ENCODE measurements around the gene MXRA8.
"Not testable (repeated sequence)": the region's sequence is repeated elsewhere in the genome, so short reads cannot be mapped to it uniquely, and the experiment has no call there.

The MXRA8 gene

DNA sequence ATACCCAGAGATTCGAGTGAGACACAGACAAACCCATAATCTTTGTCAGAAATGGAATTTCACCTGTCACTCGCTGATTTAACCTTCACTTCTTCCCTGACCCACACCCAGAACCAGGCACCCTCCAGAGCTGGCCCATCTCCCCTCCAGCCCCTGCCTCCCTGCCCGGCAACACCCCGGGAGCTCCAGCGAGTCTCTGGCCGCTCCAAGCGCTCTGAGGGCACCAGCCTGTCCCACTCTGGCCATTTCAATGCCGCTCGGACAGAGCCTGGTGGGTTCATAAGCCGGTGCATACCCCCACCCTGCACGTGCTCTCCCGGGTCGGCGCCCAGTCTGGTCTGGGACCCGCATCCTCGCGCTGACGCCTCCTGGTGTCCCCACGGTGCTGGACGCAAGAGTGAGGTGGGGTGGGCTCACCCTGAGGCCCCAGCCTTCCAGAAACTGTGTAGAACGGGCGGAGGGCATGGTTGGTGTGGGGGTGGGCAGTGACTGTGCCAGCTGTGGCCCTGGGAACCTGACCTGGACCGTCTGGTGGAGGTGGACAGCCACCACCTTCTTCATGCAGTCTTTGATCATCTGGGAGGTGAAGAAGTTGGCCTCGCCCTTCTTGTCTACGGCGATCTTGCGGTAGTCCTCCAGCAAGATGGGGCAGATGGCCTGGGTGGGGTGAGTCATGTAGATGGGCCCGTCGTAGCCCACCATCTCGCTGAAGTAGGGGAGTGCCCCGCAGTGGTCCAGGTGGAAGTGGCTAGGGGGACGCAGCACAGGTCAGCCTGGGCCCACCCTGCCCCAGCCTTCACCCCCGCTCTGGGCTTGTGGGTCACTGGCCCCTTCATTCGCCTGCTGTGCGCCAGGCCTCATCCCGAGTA, 39.3 kb downstream of the MXRA8 start:
- no peak for DNase-seq

DNA sequence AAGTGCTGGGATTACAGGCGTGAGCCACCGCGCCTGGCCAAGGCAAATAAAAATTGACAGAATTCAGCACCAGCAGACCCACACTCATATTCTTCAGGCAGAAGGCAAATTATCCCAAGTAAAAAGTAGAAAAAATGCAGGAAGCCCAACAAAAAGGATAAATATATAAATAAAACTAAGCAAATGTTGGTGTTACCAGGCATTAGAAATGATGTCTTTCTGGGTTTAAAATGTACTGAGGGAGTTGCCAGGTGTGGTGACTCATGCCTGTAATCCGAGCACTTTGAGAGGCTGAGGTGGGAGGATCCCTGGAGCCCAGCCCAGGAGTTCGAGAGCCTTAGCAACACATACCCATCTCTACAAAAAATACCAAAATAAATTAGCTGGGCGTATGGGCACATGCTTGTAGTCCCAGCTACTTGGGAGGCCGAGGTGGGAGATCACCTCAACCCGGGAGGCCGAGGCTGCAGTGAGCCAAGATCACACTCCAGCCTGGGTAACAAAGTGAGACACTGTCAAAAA, 40.2 kb downstream of the MXRA8 start:
- DNase-seq: no peak

- DNase-seq: no peak
These were observed 40.9 kb downstream of the MXRA8 start for GRCh38 chr1:1317420-1317819.

- not testable (repeated sequence) for DNase-seq
These were observed 42.2 kb downstream of the MXRA8 start for GRCh38 chr1:1316199-1316598.

DNA sequence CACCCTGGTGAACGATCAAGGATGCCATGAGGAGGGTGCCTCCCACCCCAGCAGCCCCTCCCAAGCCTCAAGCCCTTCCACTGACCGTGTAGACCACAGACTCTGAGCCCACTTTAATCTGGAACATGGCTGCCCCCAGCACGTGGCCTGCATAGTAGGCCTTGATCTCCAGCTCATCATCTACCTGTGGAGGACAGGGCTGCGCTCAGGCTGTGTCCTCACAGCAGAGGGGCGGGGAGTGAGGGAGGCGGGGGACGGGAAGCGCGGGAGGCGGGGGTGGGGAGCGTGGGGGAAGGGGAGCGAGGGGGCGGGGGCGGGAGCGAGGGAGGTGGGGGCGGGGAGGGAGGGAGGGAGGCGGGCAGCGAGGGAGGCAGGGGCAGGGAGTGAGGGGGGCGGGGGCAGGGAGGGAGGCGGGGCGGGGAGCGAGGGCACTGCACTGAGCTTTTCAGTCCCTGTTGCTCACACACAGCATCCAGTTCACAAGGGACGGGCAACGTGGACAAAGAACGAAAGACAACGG, 42.9 kb downstream of the MXRA8 start:
- DNase-seq: no peak

GRCh38 chr1:1314678-1315335, 43.5 kb downstream of the MXRA8 start:
- DNase-seq: no peak

GRCh38 chr1:1314237-1314586, 44.1 kb downstream of the MXRA8 start:
- no peak for DNase-seq

- no peak for DNase-seq
These were observed 44.7 kb downstream of the MXRA8 start for GRCh38 chr1:1313500-1314236.

DNA sequence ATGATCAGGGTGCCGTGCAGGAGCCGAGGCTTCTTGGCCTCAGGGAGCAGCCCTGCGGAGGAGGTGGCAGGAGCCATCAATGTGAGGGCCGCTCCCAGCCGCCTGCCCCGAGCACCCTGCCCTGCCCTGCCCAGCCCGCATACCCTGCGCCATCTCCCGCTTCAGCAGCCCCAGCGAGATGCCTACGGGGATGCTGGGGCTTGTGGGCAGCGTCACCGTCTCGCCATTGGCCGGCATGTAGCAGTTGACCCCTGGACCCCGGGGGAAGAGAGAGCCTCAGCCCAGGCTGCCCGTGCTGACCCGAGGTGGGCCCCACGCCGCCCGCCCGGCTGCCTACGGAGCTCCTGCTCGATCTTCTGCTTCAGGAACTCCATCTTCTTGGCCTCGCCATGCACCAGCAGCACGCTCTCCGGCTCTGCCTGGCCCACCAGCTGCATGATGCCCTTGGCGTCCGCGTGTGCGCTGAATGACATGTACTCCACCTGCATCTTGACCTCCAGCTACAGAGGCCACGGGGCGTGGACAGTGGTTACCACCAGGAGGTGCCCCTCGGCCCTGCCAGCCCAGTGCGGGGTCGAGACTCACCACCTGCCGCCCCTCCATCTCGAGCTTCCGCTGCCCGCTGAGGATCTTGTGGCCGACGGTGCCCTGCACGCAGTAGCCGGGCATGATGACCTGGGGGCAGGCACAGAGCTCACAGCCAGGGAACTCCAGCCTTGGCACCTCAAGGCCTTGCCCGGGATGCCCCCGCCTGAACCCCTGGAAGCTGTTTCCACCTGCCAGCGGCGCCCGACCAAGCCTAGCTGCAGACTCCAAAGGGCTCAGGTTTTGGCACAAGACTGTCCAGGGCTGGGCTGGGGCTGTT, 45.7 kb downstream of the MXRA8 start:
- no peak for DNase-seq

DNA sequence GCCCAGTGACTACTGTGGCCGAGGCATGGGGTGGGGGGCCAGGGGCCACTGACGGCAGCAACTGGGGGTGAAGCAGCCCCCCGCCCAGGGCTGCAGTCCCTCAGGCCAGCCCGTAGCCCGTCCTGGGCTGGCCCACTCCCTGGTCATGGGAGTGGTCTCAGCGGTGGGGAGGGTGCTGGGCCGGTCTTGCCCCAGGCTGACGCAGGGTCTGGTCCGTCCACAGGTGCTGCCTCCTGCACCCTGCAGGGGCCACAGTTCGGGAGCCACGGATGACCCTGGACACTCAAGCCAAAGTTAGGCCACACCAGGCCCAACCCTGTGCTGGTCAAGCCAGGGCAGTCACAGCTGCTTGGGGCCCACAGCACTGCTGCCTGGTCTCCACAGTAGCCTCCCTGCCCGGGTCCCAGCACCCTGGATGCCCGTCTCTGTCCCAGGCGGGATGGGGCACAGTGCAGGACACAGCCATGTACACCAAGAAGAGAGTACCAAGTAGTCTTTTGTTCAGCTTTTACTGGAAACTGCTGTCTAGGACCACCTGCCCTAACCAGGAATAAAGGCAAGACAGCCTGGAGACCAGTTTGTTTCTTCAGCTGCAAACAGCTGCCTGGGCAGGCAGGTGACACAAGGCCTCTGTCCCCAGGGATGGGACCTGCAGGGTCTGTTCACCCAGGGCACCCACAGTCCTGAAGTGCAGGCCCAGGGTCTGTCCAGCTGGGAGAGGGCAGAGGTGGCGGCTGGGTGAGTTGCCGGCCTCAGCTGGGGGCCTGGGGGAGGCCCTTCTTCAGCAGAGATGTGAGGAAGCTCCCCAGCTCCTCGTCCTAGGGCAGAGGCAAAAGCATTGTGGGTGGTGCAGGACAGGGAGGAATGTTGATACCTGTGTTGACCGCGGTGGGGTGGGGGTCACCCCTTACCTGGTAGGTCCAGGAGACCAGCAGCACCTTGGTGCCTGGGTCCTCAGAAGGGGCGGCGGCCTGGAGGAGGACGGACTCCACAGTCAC, 46.9 kb downstream of the MXRA8 start:
- no peak for DNase-seq

DNA sequence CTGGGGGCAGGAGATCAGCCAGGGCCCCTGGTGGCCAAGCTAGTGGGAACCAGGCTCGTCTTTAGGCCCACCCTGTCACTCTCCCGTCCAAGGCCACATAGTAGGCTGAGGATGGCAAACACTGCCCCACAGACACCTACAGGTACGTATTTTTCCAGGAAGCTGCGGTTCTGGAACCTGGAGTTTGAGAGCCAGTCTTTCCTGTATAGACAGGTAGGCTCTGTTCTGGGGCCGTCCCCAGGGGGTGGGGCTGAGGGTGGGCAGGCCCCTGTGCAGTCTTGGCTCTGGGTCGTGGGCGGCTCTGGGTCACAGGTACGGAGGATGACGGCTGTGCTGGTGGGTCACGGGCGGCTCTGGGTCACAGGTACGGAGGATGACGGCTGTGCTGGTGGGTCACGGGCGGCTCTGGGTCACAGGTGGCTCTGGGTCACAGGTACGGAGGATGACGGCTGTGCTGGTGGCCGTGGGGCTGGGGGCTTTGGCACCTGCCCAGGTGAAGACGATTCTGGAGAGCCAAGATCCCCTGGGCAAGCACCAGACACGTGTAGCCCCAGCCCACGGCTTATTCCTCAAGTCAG, 47.8 kb downstream of the MXRA8 start:
- DNase-seq: no peak

DNA sequence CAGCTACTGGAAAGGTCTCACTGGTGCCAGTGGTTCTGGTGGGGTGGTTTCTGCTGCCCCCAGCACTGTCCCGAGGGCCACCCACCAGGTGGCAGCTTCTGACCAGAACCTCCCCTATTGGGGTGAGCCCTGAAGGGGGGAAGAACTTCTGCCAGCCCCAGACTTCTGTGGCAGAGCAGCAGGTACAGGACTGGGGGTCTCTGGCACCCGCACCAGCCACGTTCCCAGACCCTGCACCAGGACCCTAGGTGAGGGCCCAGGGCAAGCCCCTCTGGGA, 48.3 kb downstream of the MXRA8 start:
- no peak for DNase-seq

GRCh38 chr1:1309251-1310108, 48.9 kb downstream of the MXRA8 start:
- no peak for DNase-seq

- no peak for DNase-seq
These were observed 49.6 kb downstream of the MXRA8 start for GRCh38 chr1:1308756-1309250.

DNA sequence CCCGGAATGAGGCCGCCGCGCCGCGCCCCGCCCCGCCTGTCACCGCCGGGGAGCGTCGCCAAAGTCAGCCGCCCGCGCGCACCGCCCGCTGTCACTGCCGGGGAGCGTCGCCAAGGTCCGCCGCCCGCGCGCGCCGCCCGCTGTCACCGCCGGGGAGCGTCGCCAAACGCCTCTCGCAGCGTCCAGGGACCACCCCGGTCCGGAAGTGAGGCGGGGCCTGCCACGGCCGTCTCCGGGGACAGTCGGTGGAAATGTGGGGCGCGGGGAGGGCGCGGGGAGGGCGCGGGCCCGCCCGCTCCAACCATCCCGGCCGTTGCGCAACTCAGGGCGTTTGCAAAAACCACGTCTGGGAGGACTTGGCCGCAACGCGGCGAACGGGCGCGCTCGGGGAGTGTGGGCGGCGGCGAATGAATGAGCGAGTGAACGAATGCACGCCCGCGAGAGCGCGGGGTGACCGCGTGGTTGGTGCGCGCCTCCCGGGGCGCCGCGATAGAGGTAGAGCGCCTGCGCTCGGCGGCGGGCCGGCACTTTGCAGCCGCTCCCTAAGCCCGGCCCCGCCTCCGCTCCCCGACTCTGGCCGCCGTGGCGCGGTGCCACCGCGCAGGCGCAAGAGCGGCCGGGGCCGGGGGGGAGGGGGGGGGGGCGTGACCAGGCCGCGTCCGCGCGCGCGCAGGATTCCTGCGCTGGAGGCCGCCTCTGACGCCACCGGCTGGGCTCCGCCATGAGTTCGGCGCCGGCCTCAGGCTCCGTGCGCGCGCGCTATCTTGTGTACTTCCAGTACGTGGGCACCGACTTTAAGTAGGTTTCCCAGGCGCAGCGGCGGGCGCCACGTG, 50.2 kb downstream of the MXRA8 start, which contains the start of the genes ACAP3 and PUSL1:
ACAP3 (minus strand) TSS at position 8 of the 833 bp plus-strand sequence. CDS start 115 bp downstream, outside the sequence.
PUSL1 (plus strand) TSS at position 675 of the 833 bp plus-strand sequence; CDS start at position 722, 47 bp downstream.
- DNase-seq: peak; percentile 89

DNA sequence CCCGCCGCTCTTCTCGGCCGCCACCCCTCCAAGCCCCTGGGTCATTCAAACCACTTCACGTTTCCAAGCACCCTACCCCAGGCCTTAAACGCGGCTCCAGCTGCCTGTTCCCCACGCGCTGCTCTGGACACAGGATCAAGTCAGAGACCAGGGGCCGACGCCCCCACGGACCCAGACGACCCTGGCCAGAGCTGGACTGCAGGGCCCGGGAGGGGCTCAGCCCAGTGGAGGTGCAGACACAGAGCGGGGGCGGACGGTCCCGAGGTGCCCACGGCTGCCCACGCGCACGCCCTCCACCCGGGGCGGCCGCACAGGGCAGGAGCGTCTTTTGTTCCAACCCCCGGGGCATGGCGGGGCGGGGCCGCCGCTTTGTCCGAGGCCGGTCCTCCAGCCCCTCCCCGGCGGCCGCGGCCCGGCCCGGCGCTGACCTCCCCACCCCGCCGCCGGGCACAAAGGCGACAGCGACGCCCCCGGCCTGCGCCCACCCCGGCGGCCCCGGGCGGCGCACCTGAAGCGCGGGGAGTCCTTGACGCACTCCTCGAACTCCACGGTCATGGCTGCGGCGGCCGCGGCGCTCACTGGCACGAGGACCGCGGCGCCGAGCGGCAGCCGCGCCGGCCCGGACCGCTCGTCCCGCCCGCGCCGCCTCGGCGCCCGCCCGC, 51.0 kb downstream of the MXRA8 start:
- no peak for DNase-seq

DNA sequence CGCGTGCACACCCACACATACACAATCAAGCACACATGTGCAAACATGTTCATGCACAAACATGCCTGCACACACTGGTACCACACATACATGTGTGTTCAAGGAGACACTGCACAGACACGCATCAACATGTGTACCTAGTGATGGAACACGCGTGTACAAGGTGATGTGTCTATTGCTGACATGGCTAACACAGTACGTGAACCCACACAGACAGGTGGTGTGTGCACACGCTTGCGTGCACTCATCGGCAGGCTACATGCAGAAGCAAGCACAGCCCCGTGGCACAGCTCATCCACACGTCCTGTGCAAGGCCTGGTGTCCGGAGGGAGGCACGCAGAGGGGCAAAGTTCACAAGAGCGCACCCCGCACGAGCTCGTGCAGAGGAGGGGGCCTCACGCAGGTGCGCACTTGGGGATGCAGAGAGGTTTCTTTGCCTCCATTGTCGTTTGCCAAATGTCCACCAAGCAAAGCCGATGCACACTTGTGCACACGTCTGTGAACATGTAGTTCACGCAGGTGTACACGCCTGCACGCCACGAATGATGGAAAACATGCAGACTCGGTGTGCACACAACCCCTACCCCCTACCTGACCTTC, 51.6 kb downstream of the MXRA8 start:
- no peak for DNase-seq
